ENCODE results near the gene IL10RA.
"Not testable (repeated sequence)": the region's sequence is repeated elsewhere in the genome, so short reads cannot be mapped to it uniquely, and the experiment has no call there.

Gene IL10RA

DNA sequence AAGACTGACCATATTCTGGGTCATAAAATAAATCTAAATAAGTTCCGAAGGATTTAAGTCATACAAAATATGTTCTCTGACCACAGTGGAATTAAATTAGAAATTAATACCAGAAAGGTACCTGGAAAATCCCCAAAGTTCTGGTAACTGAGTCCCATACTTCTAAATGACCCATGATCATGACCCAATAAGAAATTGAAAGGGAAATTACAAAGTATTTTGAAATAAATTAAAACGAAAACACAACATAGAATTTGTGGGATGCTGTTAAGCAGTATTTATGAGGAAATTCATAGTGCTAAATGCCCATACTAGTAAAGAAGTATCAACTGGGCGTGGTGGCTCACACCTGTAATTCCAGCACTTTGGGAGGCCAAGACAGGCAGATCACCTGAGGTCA lies 23.4 kb upstream of the IL10RA start:
- DNase-seq: no peak

DNA sequence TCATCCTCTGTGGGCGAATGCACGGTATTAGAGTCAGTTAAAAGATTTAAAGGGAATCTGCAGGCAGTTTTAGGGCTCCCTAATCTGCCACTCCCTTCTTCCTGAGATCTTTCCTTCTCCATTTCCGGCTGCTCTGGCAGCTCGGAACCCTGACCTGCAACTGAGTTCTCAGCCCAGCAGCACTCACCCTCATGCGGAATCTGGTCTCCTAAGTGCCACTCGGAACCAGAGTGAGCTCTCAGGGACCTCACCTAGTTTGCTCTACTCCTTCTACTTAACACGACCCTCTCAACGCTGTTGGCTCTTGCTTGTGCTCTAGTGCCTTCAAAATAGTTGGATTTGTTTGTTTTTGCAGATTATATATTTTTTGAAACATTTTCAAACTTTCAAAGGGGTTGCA lies 19.3 kb upstream of the IL10RA start:
- no peak for DNase-seq

DNA sequence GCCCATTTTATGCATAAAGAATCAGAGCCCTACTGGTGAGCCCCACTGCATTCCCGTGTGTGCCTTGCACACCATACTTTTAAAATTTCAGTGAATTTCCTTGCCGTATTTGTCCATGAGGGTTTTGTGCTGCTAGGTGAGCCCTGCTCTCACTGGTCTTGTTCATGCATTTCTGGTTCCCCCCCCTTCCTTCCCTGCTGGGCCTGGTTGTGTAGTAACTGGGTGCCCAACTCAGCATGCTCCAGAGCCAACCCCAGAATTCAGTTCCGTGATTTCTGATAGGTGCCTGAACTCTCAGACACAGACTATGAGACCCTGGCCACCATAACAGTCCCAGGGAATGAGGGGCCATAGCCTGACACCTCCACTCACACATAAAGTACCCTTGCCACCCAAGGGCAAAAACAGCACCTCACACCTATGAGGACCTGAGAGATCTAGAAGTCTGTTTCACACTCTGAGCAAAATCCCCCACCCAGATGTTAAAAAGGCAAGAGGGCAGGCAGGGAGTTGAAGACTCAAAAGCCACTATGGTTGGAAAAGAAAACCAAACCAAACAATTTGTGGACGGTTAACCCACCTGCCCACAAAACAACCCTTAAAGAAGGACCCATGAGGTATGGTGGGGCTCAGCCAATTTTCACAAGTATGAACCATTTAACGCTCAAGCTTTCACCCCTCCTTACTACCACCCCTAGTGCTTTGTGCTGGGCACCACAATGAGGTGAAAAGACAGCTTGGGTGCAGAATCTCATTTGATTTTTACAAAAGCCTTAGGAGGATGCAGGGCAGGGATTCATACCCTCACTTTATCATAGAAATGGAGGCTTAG lies 16.8 kb upstream of the IL10RA start:
- DNase-seq: no peak

DNA sequence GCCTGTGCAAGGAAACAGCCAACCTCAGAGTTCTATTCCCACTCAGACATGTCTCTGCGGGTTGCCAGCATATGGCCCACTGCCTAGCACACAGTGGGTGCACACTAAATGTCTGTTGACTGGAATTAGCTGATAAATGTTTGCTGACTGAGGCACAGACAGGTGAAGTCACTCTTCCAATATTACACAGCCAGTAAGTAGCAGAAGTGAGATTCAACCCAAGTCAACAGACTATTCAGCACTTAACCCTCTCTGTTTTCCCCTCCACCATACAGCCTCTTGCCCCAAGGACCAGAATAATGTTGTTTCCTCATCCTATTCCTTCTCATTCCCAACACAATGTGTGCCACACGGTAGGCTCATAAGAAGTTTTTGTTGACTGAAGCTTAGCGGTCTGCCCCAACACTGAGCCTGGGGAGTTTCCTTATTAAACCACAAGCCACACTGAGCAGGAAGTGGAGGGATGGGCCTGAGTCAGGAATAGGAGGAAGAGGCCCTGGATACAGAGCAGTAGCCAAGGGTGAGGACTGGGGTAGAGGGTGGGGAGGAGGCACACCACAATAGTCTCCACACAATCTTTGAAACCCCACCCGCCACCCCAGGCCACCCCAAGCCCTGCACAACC lies 15.7 kb upstream of the IL10RA start:
- no peak for DNase-seq

DNA sequence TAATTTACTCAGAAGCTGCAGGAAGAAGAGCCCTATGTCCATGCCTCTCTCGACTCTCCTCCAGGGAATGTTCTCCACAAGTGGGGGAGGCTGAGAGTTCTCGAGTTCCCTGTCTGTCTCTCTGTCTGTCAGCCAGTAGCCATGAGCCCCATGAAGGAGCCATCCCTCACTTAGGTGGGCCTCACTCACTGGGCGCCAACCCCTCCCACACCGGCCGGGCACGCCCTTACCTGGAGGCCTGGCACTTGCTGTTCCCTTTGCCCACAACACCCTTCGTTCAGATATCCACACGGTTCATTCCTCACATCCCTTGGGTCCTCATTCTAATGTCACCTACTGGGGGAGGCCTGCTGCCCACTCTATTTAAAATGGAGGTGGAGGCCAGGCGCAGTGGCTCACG lies 14.2 kb upstream of the IL10RA start:
- DNase-seq: no peak

DNA sequence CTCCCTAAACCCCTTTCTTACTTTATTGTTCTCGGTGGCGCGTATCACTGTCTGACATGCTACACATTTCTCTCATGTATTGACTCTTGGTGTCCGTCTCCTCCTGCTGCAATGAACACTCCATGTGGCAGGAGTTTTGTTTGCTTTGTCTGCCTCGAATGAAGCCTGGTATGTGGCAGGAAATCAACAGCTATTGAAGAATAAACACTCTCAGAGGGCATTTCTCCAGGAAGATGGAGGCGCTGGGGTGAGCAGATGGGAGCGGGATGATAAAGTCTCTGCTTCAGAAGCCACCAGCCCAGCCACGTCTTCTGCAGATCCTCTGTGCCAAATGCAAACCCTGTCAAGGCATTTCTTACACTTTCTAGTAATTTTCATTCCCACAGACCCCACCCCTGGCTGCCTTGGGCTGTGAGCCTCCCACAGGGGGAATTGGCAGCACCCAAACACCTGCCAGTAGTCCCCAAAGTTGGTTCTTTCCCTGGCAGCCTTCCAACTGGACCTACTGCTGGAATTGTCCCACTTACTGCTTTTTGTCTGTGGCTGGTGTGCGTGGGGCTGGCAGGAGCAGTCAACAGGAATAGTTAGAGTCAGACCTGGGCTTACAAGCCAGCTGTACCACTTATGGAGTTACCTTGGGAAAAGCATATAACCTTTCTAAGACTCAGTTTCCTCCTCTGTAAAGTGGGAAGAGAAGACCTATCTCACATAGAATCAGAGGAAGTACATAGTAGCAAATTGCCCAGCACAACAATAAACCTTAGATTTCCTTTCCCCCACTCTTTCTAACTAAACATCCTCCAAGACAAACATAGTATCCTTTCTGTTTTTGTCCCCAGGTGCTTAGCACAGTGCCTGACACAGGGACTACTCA lies 13.3 kb upstream of the IL10RA start:
- DNase-seq: no peak

DNA sequence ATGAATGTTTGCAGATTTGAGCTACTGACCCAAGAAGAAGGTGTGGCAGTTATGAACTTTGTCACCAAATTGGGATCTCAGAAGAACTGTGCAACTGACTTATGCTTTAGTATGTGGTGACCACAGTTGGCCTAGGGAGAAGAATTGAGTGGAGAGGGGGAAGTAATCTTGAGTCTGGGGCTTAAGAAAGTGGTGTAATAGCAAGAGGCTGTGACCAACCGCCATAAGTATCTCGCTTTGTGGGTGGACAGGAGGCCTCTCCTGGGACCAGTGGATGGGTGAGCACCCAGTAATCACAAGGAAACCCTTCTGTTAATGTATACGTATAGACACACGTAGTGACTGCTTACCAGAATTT lies 12.7 kb upstream of the IL10RA start:
- no peak for DNase-seq

DNA sequence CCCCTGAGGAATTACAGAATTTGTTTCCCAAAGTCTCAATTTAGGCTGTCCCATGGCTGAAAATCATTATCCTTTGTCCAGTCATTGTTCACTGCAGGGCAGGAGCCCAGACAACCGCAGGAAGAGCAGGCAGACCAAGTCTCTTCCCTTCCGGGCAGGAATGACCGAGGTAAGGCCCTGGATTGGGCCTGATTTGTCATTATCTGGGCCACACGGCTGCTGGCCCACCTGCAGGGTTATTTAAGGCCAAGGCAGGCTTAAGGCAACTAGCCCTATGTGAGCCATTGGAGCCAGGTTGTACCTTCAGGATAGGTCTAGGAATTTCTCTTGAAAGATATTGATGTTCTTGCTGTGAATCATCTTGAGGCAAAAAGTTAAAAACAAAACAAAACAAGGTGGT lies 9.7 kb upstream of the IL10RA start:
- no peak for DNase-seq

DNA sequence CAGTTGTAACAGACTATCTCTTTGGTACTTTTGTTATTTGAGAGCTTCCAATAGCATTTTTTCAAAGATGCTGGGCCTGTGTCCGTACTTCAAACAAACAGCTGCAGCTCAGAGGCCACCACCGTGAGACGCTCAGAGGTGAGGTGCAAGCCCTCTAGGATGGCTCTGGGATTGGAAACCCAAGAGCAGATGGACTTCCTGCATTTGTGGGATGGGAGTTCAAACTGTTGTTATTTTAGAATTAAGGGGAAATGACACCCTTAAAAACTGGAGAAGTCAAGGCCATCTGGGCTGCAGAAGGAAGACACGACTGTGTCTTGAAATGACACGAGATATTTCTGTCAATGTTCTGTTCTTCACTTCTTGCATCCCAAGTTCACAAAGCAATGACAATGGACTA lies 9.2 kb upstream of the IL10RA start:
- no peak for DNase-seq

DNA sequence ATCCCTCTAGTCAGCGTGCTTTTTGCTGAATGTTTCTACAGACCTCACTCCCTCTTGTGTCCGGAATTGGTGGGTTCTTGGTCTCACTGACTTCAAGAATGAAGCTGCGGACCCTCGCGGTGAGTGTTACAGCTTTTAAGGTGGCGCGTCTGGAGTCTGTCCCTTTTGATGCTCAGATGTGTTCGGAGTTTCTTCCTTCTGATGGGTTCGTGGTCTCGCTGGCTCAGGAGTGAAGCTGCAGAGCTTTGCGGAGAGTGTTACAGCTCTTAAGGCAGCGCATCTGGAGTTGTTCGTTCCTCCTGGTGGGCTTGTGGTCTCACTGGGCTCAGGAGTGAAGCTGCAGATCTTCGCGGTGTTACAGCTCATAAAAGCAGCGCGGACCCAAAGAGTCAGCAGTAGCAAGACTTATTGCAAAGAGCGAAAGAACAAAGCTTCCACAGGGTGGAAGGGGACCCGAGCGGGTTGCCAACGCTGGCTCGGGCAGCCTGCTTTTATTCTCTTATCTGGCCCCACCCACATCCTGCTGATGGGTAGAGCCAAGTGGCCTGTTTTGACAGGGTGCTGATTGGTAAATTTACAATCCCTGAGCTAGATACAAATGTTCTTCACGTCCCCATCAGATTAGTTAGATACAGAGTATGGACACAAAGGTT lies 8.5 kb upstream of the IL10RA start:
- not testable (repeated sequence) for DNase-seq

DNA sequence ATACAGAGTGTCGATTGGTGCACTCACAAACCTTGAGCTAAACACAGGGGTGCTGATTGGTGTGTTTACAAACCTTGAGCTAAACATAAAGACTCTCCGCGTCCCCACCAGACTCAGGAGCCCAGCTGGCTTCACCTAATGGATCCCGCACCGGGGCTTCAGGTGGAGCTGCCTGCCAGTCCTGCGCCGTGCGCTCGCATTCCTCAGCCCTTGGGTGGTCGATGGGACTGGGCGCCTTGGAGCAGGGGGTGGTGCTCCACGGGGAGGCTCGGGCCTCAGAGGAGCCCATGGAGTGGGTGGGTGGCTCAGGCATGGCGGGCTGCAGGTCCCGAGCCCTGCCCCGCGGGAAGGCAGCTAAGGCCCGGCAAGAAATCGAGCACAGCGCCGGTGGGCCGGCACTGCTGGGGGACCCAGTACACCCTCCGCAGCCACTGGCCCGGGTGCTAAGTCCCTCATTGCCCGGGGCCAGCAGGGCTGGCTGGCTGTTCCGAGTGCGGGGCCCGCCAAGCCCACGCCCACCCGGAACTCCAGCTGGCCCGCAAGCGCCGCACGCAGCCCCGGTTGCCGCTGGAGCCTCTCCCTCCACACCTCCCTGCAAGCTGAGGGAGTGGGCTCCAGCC lies 7.8 kb upstream of the IL10RA start:
- DNase-seq: not testable (repeated sequence)

DNA sequence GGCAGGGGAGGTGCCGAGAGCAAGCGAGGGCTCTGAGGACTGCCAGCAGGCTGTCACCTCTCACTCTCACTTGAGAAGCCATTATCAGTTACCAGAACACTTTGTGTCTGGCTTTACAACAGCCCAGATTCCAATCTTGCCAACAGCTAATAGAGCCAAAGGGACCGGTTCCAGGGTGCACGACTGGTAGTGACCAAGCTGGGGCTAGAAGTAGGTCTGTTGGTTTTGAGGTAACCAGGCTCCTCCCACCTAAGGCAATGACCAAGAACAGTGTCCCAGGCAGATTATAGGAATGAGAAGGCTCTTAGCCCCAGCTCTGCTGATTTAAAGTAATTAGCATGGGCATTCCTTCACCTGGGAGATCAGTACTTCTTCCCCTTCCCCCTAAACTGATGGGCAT lies 7.2 kb upstream of the IL10RA start:
- DNase-seq: no peak

DNA sequence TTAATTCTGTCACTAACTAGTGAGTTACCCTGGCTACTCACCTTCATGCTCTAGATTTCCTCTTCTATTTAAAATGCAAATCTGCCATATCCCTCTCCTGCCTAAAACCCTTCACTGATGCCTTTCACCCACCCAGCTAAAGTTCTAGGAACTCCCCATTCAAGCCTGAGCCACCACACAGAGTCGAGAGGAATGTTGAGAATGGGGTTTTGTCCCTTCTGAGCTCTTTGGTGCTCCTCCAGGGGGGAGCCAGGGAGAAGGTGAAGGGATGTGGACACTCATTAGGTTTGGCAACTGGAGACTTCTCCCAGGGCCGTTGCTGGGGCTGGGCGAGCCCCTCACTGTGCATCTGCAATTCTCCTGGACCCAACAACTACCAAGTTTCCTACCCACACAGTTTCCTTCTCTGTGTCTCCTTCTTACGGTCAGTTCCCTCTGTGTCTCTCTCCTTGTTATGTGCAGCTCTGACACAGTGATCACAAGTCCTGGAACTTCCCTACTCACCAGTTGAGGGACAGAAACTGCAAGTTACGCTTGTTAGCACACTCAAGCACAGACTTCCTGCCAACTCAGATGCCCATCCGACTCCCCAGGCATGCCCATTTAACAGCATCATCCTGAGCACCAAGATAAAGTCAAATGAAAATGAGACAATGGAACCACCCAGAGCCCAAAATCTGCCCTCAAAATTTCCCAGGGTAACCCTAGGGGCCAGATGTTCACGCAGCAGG lies 6.5 kb upstream of the IL10RA start:
- DNase-seq: no peak

DNA sequence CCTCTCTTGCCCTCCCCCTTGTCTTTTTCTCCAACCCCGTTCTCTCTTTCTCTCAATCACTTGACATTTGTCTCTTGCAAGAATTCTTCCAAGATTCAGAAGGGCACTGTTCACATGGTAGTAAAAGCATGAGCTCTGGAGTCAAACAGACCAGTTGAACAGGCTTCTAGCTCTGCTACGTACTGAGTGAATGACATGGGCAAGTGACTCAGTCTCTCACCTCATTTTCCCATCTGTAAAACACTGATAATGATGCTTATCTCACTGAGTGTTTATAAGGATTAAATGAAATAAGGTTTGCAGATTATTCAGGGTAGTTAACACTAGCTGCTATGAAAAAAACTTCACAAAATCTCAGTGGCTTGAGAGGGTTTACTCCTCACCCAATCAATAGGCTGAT lies 5.9 kb upstream of the IL10RA start:
- no peak for DNase-seq

DNA sequence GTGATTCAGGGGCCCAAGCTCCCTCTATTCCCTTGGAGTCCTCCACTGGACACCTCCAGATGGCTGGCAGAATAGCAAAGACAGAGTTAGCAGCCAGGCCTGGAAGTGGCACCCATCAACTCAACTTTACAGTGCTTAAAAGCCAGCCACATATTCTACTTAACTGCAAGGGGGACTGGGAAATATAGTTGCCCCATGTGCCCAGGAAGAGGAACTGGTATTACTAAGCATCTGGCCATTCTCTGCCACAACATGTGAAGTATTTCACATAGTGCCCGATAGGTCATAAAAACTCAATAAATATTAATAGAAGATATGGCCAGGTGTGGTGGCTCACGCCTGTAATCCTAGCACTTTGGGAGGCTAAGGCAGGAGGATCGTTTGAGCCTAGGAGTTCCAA lies 5.5 kb upstream of the IL10RA start:
- no peak for DNase-seq

DNA sequence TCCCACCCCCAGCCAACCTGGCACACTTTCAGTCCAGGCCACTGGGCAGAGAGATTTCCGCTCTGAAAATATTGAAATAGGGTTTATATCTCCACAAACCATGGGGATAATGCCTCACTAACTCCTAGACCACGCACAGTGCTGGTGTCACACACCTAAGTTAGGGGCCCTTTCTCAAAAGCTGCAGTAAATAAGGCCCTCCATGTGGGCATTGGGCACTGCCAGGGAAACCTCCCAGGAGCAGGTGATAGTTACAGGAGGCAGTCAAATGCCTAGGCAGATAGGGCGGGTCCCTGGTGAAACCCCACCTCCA lies 3.1 kb upstream of the IL10RA start:
- DNase-seq: no peak

DNA sequence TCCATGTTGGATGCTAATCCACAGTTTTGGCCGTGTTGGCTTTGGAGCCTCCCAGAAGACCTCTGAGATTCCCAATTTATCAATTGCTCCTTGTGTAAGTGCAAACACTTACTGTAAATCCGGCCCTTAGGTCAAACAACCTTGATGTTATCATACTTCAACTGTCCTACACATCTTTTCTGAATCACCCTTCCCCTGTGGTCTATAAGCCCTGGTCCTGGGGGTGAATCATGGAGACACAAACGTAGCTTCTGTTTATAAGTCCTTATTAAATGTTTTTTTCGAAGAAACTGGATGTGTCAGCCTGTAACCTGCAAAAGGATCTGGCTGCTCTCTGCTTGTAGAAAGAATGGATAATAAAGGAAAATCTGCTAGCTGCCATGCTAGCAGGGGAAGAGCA lies 1.7 kb upstream of the IL10RA start:
- no peak for DNase-seq

DNA sequence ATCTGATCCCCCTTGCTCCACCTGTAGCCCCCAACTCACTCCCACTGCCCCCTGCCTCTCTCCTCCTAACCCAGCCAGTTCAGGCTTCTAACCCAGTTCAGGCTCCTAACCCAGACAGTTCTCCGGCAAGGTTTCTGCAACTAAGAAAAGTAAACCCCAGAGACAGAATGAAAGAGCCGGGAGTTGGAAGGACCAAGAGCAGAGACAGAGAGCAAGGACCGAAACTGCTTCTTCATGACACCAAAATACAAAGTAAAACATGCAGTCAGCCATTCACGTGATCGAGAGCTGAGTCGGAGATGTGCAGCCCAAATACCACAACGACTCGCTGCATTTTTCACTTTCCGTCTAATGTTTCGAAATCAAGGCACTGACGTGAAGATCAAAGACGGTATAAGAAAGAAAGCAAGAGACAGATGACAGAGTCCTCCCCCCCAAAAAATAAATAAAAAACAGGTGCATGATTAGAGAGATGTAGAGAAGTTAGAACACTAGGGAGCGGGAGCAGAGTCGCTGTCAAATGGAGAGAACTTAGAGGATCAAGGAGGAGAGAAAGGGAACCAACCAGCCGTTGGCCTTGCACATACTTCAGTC lies 884 bp downstream of the IL10RA start:
- DNase-seq: peak; percentile 16

DNA sequence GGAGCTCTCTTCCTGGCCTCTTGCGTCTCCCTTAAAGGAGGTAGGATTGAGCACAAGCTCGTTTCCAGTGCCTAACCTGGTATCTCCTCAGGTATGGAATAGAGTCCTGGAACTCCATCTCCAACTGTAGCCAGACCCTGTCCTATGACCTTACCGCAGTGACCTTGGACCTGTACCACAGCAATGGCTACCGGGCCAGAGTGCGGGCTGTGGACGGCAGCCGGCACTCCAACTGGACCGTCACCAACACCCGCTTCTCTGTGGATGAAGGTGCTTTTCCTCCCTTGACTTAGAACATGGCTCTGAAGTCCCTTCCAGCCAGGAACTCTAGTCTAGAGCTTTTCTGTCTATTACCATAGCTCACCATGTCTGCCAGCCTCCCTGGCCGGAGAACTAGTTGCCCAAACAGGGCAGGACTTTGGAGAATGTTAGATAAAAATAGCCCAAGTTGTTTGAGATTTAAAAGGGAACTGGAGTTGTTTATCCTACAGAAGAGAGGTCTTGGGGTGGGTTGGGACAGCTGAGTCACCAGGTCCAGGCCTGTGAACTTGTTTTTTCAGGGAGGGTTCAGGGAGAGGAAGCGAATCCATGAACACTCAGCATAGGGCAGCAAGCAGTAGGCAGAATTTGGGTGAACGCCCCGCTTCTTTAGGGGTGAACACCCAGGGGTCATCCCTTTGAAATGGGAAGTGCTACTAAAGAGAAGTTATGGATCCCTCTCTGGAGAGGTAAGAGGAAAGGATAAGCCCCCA lies 3.3 kb downstream of the IL10RA start:
- no peak for DNase-seq

DNA sequence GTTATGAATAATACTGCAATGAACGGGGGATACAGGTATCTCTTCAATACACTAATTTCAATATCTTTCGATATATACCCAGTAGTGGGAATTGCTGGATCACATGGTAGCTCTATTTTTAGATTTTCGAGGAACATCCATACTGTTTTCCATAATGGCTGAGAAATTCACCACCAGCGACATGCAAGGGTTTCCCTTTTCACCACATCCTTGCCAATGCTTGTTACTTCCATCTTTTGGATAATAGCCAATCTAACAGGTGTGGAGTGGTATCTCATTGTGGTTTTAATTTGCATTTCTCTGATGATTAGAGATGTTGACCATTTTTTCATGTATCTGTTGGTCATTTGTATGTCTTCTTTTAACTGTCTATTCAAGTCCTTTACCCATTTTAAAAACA lies 5.9 kb downstream of the IL10RA start:
- no peak for DNase-seq

DNA sequence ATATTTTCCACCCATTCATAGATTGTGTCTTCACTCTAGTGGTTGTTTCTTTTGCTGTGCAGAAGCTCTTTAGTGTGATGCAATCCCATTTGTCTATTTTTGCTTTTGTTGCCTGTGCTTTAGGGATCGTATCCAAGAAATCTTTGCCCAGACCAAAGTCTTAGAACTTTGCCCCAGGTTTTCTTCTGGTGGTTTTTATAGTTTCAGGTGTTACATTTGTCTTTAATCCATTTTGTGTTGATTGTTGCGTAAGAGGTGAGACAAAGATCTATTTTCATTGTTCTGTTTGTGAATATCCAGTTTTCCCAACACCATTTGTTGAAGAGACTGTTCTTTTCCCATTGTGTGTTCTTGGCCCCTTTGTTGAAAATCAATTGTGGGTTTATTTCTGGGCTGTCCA lies 6.4 kb downstream of the IL10RA start:
- DNase-seq: no peak

Data from eye (tissue), 1 donor.